Suprapubic skin (tissue), 4 donors: ENCODE data around the gene RHEX. TPM values are rescaled to one million over a fixed set of nuclear protein-coding genes. Genes with fewer than 3 reads are reported as not detected.

Experiments used
- DNase-seq, 2 donors: peaks; one replicate each; pipeline ENCODE4 v3.0.0-alpha.2; 2019; ENCODE audit warnings: low spot score in 2 of 2
- H3K27ac ChIP-seq: fragments of 200-600 bp; sonication (generic); one replicate; pipeline ENCODE4 v1.5.1; 2019
- H3K27me3 ChIP-seq: fragments of 200-600 bp; sonication (generic); one replicate; pipeline ENCODE4 v1.5.1; 2019
- H3K36me3 ChIP-seq: fragments of 200-600 bp; sonication (generic); one replicate; pipeline ENCODE4 v1.5.1; 2019
- H3K4me1 ChIP-seq: fragments of 200-600 bp; sonication (generic); one replicate; pipeline ENCODE4 v1.5.1; 2019
- H3K4me3 ChIP-seq: fragments of 200-600 bp; sonication (generic); one replicate; pipeline ENCODE4 v1.5.1; 2019; ENCODE audit warnings: mild to moderate bottlenecking
- H3K9me3 ChIP-seq: fragments of 200-600 bp; sonication (generic); one replicate; pipeline ENCODE4 v1.5.1; 2019
- CTCF ChIP-seq, 2 donors: fragments of 200-600 bp in 1 of 2; fragments of 450-650 bp in 1 of 2; sonication (generic) in 1 of 2; IDR thresholded peaks; one replicate each; pipeline ENCODE4 v1.5.1; 2016 to 2019; ENCODE audit warnings: antibody characterized with exemption in 2 of 2, mild to moderate bottlenecking in 1 of 2, moderate library complexity in 1 of 2
- EP300 ChIP-seq: sonication (generic); formaldehyde crosslinking; IDR thresholded peaks from one replicate; pipeline ENCODE4 v1.6.1; 2017; ENCODE audit warnings: antibody characterized with exemption
- POLR2A ChIP-seq, 2 donors: fragments of 450-650 bp; IDR thresholded peaks; one replicate each; pipeline ENCODE4 v1.6.1; 2017; ENCODE audit warnings: antibody characterized with exemption in 2 of 2, mild to moderate bottlenecking in 2 of 2, moderate library complexity in 2 of 2
- POLR2AphosphoS5 ChIP-seq, 3 donors: sonication (generic); formaldehyde crosslinking; IDR thresholded peaks; one replicate each; pipeline ENCODE4 v1.6.1; 2017; ENCODE audit warnings: antibody characterized with exemption in 3 of 3
- WGBS: methylation state at CpG from one replicate; pipeline ENCODE4 v1.1.5; 2018; 5-methylcytosine and 5-hydroxymethylcytosine counted together
- total RNA-seq, 4 donors: library from RNA; depleted of rRNA; stranded (reverse); fragments of >200 nt; gene quantifications; one replicate each; pipeline ENCODE4 v1.1.0, GENCODE V29; 2016

The RHEX gene
- total RNA-seq, 4 donors from 2014 or later: 1.2 to 2.8 (median 1.2) TPM; not detected in 1

GRCh38 chr1:206114692-206115640, 62.0 kb downstream of the RHEX start:
- WGBS: 71% methylated on average over 6 of the region's 6 CpGs
- no peak for DNase-seq
- no peak overlapping the region for H3K4me3 ChIP-seq
- H3K9me3 ChIP-seq: no peaks in the 10 kb centered on the region
- H3K36me3 ChIP-seq: no peaks in the 10 kb centered on the region
- peaks cover 14% of the 10 kb centered on the region for H3K27me3 ChIP-seq
- TF ChIP-seq POLR2A (IDR thresholded peaks at IDR 0.05): no peak
- TF ChIP-seq POLR2AphosphoS5 (IDR thresholded peaks at IDR 0.05): no peak
- TF ChIP-seq EP300: no peak
- TF ChIP-seq CTCF (IDR thresholded peaks at IDR 0.05): no peak
- H3K4me1 ChIP-seq: peaks cover 22% of the 10 kb centered on the region
- H3K27ac ChIP-seq: no peak overlapping the region

DNA sequence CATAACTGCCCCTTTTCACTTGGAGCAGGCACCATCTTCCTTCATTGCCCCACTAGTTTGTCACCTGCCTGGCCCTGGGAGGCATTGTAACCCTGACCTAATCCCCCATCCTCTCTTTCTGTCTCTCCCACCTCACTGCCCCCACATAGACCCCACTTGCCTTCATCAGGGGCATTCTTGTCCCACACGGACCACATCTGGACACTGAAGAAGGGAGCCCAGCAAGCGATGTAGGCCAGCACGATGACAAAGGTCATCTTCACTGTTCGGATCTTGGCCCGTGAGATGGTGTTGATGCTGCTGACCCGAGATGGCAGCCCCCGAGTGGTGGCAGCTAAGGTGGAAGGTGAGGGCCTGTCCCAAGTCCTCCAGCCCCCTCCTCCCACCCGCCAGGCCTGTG, 62.8 kb downstream of the RHEX start:
- Histone ChIP-seq H3K27me3 (peaks cover 14% of the 10 kb centered on the region), H3K27ac (no peak overlapping the region), H3K9me3 (no peaks in the 10 kb centered on the region), H3K4me3 (no peak overlapping the region), H3K36me3 (no peaks in the 10 kb centered on the region), H3K4me1 (peaks cover 22% of the 10 kb centered on the region)
- WGBS: 95% methylated on average over 8 of the region's 8 CpGs
- no peak for DNase-seq
- no peak for TF ChIP-seq EP300
- no peak for TF ChIP-seq POLR2A (IDR thresholded peaks at IDR 0.05)
- no peak for TF ChIP-seq POLR2AphosphoS5 (IDR thresholded peaks at IDR 0.05)
- TF ChIP-seq CTCF (IDR thresholded peaks at IDR 0.05): no peak

GRCh38 chr1:206116191-206116872, 63.4 kb downstream of the RHEX start:
- TF ChIP-seq POLR2AphosphoS5 (IDR thresholded peaks at IDR 0.05) (no peak), POLR2A (IDR thresholded peaks at IDR 0.05) (no peak), EP300 (no peak)
- DNase-seq: no peak
- WGBS: 94% methylated on average over 23 of the region's 25 CpGs
- Histone ChIP-seq H3K4me3 (no peak overlapping the region), H3K4me1 (peaks cover 22% of the 10 kb centered on the region), H3K9me3 (no peaks in the 10 kb centered on the region), H3K27ac (no peak overlapping the region), H3K27me3 (peaks cover 14% of the 10 kb centered on the region), H3K36me3 (no peaks in the 10 kb centered on the region)

GRCh38 chr1:206116873-206117150, 63.8 kb downstream of the RHEX start:
- H3K4me1 ChIP-seq: peaks cover 22% of the 10 kb centered on the region
- 22% methylated on average over 5 of the region's 5 CpGs for WGBS
- peaks cover 14% of the 10 kb centered on the region for H3K27me3 ChIP-seq
- H3K36me3 ChIP-seq: no peaks in the 10 kb centered on the region
- no peak for DNase-seq
- no peak overlapping the region for H3K27ac ChIP-seq
- no peak for TF ChIP-seq POLR2A (IDR thresholded peaks at IDR 0.05)
- no peak for TF ChIP-seq POLR2AphosphoS5 (IDR thresholded peaks at IDR 0.05)
- no peak for TF ChIP-seq EP300
- TF ChIP-seq CTCF (IDR thresholded peaks at IDR 0.05): no peak
- no peaks in the 10 kb centered on the region for H3K9me3 ChIP-seq
- H3K4me3 ChIP-seq: peak overlapping the region; percentile 52

DNA sequence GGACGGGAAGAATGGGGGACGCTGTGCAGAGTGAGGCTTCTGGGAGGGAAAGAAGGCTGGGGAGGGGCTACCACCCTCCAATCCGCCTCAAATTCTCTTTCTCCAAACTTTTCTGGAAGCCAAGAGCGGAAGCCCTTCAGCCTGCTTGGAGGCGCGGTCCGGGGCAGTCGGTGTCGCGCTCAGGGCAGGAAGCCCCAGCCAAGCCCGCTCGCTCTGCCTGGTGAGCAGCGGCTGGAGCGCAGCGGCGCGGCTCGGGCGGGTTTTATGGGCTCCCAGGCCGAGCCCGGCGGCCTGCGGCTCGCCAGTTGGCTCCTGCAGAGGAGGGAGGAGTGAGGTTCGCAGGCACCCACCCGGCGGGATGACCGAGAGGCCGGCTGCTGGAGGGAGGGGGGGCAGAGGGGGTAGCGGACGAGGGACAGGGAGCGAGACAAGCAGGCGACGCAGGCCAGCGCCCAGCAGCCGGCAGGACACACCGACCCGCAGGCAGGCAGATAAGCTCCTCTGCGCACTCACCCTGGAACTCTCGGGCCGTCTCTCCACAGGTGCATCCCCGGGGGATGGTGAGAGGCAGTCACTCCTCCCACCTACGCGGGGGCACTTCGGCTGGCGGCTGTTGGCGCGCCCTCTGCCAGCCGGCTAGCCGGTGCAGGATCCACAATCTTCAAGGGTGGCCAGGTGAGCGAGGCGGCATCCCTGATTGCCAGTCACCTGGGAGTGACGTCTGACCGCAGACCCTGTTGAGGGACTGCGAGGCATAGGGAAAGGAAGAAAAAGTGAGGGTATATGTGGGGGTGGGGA, 64.4 kb downstream of the RHEX start, which contains the start of gene AVPR1B:
Gene AVPR1B, minus strand, starts transcription at position 238 of the 798 bp plus-strand sequence. CDS start 498 bp downstream, outside the sequence.
- Histone ChIP-seq H3K9me3 (no peaks in the 10 kb centered on the region), H3K4me1 (peaks cover 20% of the 10 kb centered on the region), H3K36me3 (no peaks in the 10 kb centered on the region), H3K27me3 (peaks cover 14% of the 10 kb centered on the region), H3K27ac (no peak within 1 kb of the TSS), H3K4me3 (peak within 1 kb of the TSS; percentile 52)
- 3% methylated on average over 26 of the region's 55 CpGs for WGBS
- no peak for DNase-seq
- TF ChIP-seq POLR2AphosphoS5 (IDR thresholded peaks at IDR 0.05) (no peak), EP300 (no peak), CTCF (IDR thresholded peaks at IDR 0.05) (no peak), POLR2A (IDR thresholded peaks at IDR 0.05) (no peak)
